B cell (primary cell): ENCODE measurements around the gene FCER1G. TPM values are rescaled to one million over a fixed set of nuclear protein-coding genes. Genes with fewer than 3 reads are reported as not detected.

ENCODE experiments used
- ATAC-seq: fragments of 200-7000 bp; cut with Tn5 transposase; one replicate; pipeline ENCODE4 v1.10.0; 2021; ENCODE audit warnings: low read depth, mild to moderate bottlenecking, moderate number of reproducible peaks, moderate library complexity
- CTCF ChIA-PET: fragments of 350-600 bp; sonication (Branson Sonifier 250); formaldehyde crosslinking; loops from one replicate; lab custom pipeline; 2021; ENCODE audit warnings: antibody characterized with exemption, inconsistent platforms; lab: Charles Lee
- POLR2A ChIA-PET: fragments of 350-600 bp; sonication (Branson Sonifier 250); formaldehyde crosslinking; loops from one replicate; lab custom pipeline; 2021; ENCODE audit warnings: antibody characterized with exemption; lab: Charles Lee
- DNase-seq: peaks from one replicate; pipeline ENCODE4 v3.0.0; 2013
- H2AFZ ChIP-seq: 2 replicates; pipeline ENCODE4 v1.6.1; 2012; ENCODE audit warnings: mild to moderate bottlenecking, low read depth, low read length; ENCODE audit not compliant: insufficient read depth, poor library complexity, severe bottlenecking
- H3K27ac ChIP-seq, 2 donors: 1 replicate in 1 of 2; 2 replicates in 1 of 2; pipeline ENCODE4 v1.5.1; 2012 to 2013; ENCODE audit warnings: low read length in 2 of 2, mild to moderate bottlenecking in 2 of 2, moderate library complexity in 1 of 2
- H3K27me3 ChIP-seq, 4 experiments: fragments of 200-600 bp in 1 of 4; sonication (generic) in 1 of 4; replicated peaks in 1 of 4; 1 replicate in 2 of 4; 2 replicates in 2 of 4; pipeline versions ENCODE4 v1.6.1 to v1.7.0; 2013 to 2016; ENCODE audit warnings: low read length in 3 of 4, mild to moderate bottlenecking in 2 of 4, mixed read lengths in 1 of 4, moderate library complexity in 1 of 4; ENCODE audit not compliant: insufficient read depth in 4 of 4, control insufficient read depth in 3 of 4; ENCODE audit errors: control extremely low read depth in 1 of 4
- H3K36me3 ChIP-seq, 2 experiments: replicated peaks in 1 of 2; 1 replicate in 1 of 2; 2 replicates in 1 of 2; pipeline versions ENCODE4 v1.6.1 to v1.7.1; 2013; ENCODE audit warnings: low read length in 1 of 2; ENCODE audit not compliant: insufficient read depth in 2 of 2, control insufficient read depth in 1 of 2; ENCODE audit errors: control extremely low read depth in 1 of 2, extremely low read depth in 1 of 2
- H3K4me1 ChIP-seq, 2 donors: fragments of 200-600 bp in 1 of 2; sonication (generic) in 1 of 2; 1 replicate in 1 of 2; 2 replicates in 1 of 2; pipeline versions ENCODE4 v1.5.1 to v1.6.1; 2013 to 2017; ENCODE audit warnings: low read length in 2 of 2; ENCODE audit not compliant: control insufficient read depth in 2 of 2, insufficient read depth in 2 of 2
- H3K4me2 ChIP-seq: replicated peaks from 2 replicates; pipeline ENCODE3; 2012; ENCODE audit warnings: mild to moderate bottlenecking, low read depth, low read length; ENCODE audit not compliant: poor library complexity, severe bottlenecking
- H3K4me3 ChIP-seq, 5 experiments: fragments of 200-600 bp in 1 of 5; sonication (generic) in 1 of 5; 1 replicate in 3 of 5; 2 replicates in 2 of 5; pipeline versions ENCODE4 v1.5.1 to v1.7.0; 2011 to 2016; ENCODE audit warnings: low read length in 4 of 5, mild to moderate bottlenecking in 4 of 5, low read depth in 2 of 5, control low read depth in 1 of 5, moderate library complexity in 1 of 5; ENCODE audit not compliant: insufficient read depth in 1 of 5; ENCODE audit errors: control extremely low read depth in 1 of 5, extremely low read depth in 1 of 5
- H3K79me2 ChIP-seq: fragments of 200-600 bp; sonication (generic); one replicate; pipeline ENCODE4 v1.6.0; 2016; ENCODE audit warnings: low read length; ENCODE audit not compliant: control insufficient read depth, insufficient read depth
- H3K9ac ChIP-seq: fragments of 200-600 bp; sonication (generic); 2 replicates; pipeline ENCODE4 v1.6.1; 2017; ENCODE audit warnings: mild to moderate bottlenecking, low read length, moderate library complexity
- H3K9me3 ChIP-seq, 3 donors: one replicate each; pipeline versions ENCODE4 v1.6.1 to v1.7.1; 2013; ENCODE audit warnings: low read length in 2 of 3; ENCODE audit not compliant: control insufficient read depth in 2 of 3, insufficient read depth in 1 of 3; ENCODE audit errors: control extremely low read depth in 1 of 3
- H4K20me1 ChIP-seq: 2 replicates; pipeline ENCODE4 v1.6.0; 2012; ENCODE audit warnings: mild to moderate bottlenecking, low read length; ENCODE audit not compliant: insufficient read depth, control insufficient read depth, poor library complexity, severe bottlenecking
- H3K27ac Mint-ChIP-seq: one replicate; pipeline ENCODE4 v1.8.0; 2021; ENCODE audit warnings: mixed read lengths
- H3K27me3 Mint-ChIP-seq: one replicate; pipeline ENCODE4 v1.8.0; 2021; ENCODE audit warnings: mixed read lengths
- H3K4me1 Mint-ChIP-seq: one replicate; pipeline ENCODE4 v1.8.0; 2021; ENCODE audit warnings: mixed read lengths
- H3K4me3 Mint-ChIP-seq: one replicate; pipeline ENCODE4 v1.8.0; 2021; ENCODE audit warnings: mixed read lengths
- H3K9me3 Mint-ChIP-seq: one replicate; pipeline ENCODE4 v1.8.0; 2022; ENCODE audit warnings: mixed read lengths; ENCODE audit not compliant: insufficient read depth
- CTCF ChIP-seq: fragments of 200-600 bp; IDR thresholded peaks from one replicate; pipeline ENCODE4 v1.8.0; 2022; ENCODE audit warnings: antibody characterized with exemption, mild to moderate bottlenecking
- EZH2 ChIP-seq: IDR thresholded peaks from 2 replicates; pipeline ENCODE4 v1.6.1; 2012; ENCODE audit warnings: borderline replicate concordance, low read depth, mild to moderate bottlenecking, moderate library complexity, low read length; ENCODE audit not compliant: insufficient read depth, poor library complexity, severe bottlenecking
- WGBS: methylation state at CpG from one replicate; pipeline ENCODE4 v1.1.5; 2013; ENCODE audit warnings: missing lambda C conversion rate; ENCODE audit not compliant: insufficient coverage; 5-methylcytosine and 5-hydroxymethylcytosine counted together
- intact Hi-C: fragments of 100-400 bp; cut with micrococcal nuclease; formaldehyde crosslinking; loops from one replicate; pipeline ENCODE4 v1.10.0; 2022
- polyA plus RNA-seq: library from polyadenylated mRNA; depleted of rRNA; stranded (reverse); fragments of >200 nt; gene quantifications from 2 replicates; pipeline ENCODE4 v1.2.3, GENCODE V29; 2012
- total RNA-seq, 2 donors: library from RNA; stranded (reverse); fragments of 120-200 nt in 1 of 2; gene quantifications; 1 replicate in 1 of 2; 2 replicates in 1 of 2; pipeline versions ENCODE4 v1.2.3 to v1.2.4, GENCODE V29; 2013 to 2022

The FCER1G gene
- total and polyA plus RNA-seq, 2 donors (not counting 1 experiment from before 2014, with no cell fraction given): 0.76 to 13.6 TPM

GRCh38 chr1:161171696-161172095 lies 43.4 kb upstream of the FCER1G start:
- Histone ChIP-seq H3K27me3 (no peaks in the 10 kb centered on the region), H3K27ac (no peak overlapping the region), H2AFZ (no peak overlapping the region), H3K4me1 (peaks cover 21 to 26% of the 10 kb centered on the region in 2 donors), H3K9ac (no peak overlapping the region), H3K4me3 (no peak overlapping the region), H4K20me1 (peaks cover 12% of the 10 kb centered on the region), H3K4me2 (no peak overlapping the region), H3K79me2 (peaks cover 35% of the 10 kb centered on the region), H3K36me3 (peaks cover 3 to 66% of the 10 kb centered on the region in 2 experiments), H3K9me3 (no peaks in the 10 kb centered on the region)
- POLR2A ChIA-PET: no interaction called here
- Mint-ChIP-seq H3K27ac (no peak overlapping the region), H3K4me3 (no peak overlapping the region), H3K9me3 (no peaks in the 10 kb centered on the region), H3K27me3 (no peaks in the 10 kb centered on the region), H3K4me1 (peaks cover 42% of the 10 kb centered on the region)
- intact Hi-C loops: no loop called here
- CTCF ChIA-PET: interaction anchor here (0.5 to 1.2 kb wide), 2 partner anchors 11 to 19 kb away, joined by 5 read pairs; no protein-coding TSS in a partner anchor
- ATAC-seq (no peak), DNase-seq (no peak)
- 90% methylated on average over 11 of the region's 12 CpGs for WGBS
- no peak for TF ChIP-seq EZH2
- TF ChIP-seq CTCF: no peak

DNA sequence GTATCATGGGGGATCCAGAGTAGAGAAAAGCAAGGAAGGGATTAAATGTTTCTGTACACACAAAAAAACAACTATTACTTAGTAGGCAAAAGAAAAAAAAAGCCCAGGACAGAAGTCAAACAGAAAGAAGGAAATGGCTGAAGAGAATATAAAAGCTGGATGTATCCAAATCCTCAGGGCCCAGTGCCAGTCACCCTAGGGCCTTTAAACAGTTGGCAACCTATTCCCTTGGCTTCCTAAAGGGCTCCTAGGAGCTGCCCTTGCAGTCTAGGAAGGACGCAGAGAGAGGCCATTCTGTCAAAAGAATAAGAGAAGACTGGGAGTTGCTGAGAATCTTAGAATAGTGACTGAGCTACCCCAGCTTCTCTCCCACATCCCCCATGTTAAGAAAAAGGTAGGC lies 42.7 kb upstream of the FCER1G start:
- H3K4me3 Mint-ChIP-seq: no peak overlapping the region
- ChIA-PET CTCF (no interaction called here), POLR2A (no interaction called here)
- TF ChIP-seq CTCF (no peak), EZH2 (no peak)
- no peaks in the 10 kb centered on the region for H3K27me3 ChIP-seq
- H3K4me1 ChIP-seq: peaks cover 16 to 22% of the 10 kb centered on the region in 2 donors
- no peak overlapping the region for H3K27ac ChIP-seq
- peaks cover 42% of the 10 kb centered on the region for H3K4me1 Mint-ChIP-seq
- no peak for DNase-seq
- no peak overlapping the region for H3K9ac ChIP-seq
- H3K27ac Mint-ChIP-seq: no peak overlapping the region
- no peaks in the 10 kb centered on the region for H3K27me3 Mint-ChIP-seq
- H4K20me1 ChIP-seq: peaks cover 14% of the 10 kb centered on the region
- H3K9me3 ChIP-seq: no peaks in the 10 kb centered on the region
- no peak overlapping the region for H3K4me3 ChIP-seq
- no peak overlapping the region for H3K4me2 ChIP-seq
- H3K36me3 ChIP-seq: peaks cover 3 to 66% of the 10 kb centered on the region in 2 experiments
- H3K9me3 Mint-ChIP-seq: no peaks in the 10 kb centered on the region
- ATAC-seq: no peak
- WGBS: no CpG with 5 or more reads among the region's 1 CpG
- peaks cover 34% of the 10 kb centered on the region for H3K79me2 ChIP-seq
- intact Hi-C loops: no loop called here
- H2AFZ ChIP-seq: no peak overlapping the region
